GM12875 (cell line): Measurements from ENCODE around the gene TIMM9.

Experiments
- H3K4me3 ChIP-seq: one replicate; pipeline ENCODE4 v1.5.1; 2011; ENCODE audit warnings: low read depth, low read length, control low read depth
- CTCF ChIP-seq: IDR thresholded peaks from 2 replicates; pipeline ENCODE4 v1.5.1; 2011; ENCODE audit warnings: low read depth, mild to moderate bottlenecking, control low read depth, inconsistent platforms, low read length, moderate library complexity, borderline replicate concordance; ENCODE audit not compliant: insufficient read depth

The TIMM9 gene

DNA sequence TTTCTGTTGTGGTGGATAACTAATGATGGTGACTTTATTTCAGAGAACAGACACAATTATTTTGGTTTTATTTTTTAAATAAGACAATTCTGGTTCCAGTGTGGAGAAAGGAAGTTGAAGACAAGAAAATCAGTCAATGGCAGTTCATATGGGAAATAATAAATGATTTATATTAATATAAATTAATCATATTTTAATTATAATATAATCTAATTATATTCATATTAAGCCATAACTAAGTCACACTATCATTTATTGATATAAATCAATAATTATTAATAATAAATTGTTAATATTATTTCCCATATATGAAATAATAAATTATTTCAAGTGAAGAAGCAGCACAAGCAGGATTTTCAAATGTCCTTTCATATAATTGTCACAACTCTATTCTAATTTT, 28.8 kb downstream of the TIMM9 start:
- TF ChIP-seq CTCF = no peak
- H3K4me3 ChIP-seq = no peak overlapping the region

DNA sequence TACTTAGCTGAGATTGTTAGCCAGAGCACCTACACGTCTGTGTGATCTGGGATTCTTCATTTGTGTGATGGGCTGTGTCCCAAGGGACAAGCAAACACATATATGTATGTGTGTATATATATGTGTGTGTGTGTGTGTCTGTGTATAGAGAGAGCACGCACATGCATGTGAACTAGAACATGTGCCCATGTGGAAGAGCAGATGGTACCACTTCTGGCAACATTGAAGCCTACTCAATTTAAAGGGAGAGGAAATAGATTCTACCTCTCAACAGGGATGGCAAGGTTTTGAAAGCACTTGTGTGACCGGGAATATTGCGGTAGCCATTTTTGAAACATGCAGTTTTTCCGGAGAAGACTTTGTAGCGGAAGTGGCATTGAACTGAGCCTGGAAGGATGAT, 30.2 kb downstream of the TIMM9 start:
- no peak for TF ChIP-seq CTCF
- H3K4me3 ChIP-seq = no peak overlapping the region

DNA sequence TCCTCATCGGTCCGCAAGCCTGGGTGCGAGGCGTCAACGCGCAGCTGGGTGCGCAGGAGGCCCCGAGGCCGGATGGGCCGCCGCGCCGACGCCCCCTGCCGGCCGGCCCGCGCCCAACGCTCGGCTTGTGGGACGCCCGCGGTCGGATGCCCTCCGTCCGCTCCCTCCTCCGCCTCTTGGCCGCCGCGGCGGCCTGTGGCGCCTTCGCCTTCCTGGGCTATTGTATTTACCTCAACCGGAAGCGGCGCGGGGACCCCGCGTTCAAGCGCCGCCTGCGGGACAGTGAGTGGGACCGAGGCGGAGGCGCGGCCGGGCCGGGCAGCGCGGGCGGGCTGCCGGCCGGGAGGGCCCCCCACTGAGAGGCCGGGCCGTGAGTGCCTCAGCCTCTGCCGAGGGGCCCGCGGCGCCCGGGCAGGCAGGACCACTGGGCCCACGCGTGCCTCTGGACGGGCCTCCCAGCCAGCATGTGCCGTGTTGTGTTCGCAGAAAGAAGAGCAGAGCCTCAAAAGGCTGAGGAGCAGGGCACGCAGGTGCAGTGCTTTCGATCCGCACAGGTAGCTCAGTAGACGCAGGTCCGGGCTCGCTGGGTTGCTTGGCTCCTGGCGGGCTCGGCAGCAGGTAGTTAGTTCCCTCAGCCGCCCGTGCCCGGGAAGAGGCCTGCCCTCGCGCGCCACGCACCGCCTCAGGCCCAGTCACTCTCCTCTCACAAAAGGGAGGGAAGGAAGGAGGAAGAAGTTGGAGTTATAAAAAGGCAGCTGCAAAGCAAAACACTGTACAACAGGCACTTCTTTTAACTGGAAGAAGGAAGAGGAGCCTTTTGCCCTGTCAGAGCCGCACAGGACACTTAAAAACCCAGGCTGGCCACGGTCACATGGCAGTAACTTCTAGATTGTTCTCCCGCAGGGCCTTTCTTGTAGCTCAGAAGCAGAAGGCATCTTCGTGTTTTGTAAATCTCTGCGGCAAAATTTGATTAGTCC, 31.2 kb downstream of the TIMM9 start, which contains the start of gene TOMM20L:
Gene TOMM20L, plus strand, starts transcription at position 119 of the 977 bp plus-strand sequence. Its CDS starts 28 bp downstream, at position 147.
- TF ChIP-seq CTCF = peak; percentile 89
- H3K4me3 ChIP-seq = peak within 1 kb of the TSS; percentile 57

DNA sequence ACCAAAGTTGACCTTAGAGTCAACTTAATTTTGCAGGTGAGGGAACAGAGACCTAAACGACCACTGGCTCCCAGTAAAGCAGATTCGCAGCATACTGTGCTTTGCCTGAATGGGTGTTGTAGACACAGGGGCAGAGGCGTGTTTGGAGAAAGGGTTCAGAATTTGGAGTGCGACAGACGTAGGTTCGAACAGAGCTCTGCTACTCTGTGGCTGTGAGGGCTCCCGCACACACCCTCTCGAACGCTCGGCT, 31.8 kb downstream of the TIMM9 start:
- peak overlapping the region; percentile 40 for H3K4me3 ChIP-seq
- no peak for TF ChIP-seq CTCF

DNA sequence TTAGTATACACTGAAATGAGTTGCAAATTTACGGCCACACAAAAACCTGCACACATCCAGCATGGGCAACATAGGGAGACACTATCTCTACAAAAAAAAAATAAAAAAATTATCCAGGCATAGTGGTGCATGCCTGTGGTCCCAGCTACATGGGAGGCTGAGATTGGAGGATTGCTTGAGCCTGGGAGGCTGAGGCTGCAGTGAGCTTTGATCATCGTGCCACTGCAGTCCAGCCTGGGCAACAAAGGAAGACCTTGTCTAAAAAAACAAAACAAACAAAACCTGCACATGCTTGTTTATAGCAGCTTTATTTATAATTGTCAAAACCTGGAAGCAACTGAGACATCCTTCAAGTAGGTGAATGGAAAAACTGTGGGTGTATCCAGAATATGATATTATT, 36.5 kb downstream of the TIMM9 start:
- H3K4me3 ChIP-seq = no peak overlapping the region
- no peak for TF ChIP-seq CTCF

GRCh38 chr14:58376791-58377190, 50.5 kb downstream of the TIMM9 start:
- TF ChIP-seq CTCF = no peak
- H3K4me3 ChIP-seq = no peak overlapping the region

DNA sequence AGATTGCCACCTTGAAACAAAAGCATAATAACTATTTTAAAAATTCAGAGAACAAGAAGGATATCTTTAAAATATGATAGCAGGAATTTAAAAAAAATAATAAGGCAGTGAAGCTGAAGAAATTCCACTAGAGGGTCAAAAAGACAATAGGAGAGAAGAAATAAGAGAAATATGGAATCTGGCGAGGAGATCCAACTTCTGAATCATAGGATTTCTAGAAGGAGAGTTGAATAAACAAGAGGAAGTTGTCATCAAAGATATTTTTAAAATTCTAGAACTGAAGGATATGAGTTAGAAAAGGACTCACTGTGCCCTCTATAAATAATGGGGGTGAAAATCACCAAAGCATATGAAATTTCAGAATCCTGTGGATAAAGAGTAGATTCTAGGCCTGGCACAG, 58.4 kb downstream of the TIMM9 start:
- no peak for TF ChIP-seq CTCF

More for the DNA sequence above, 58.4 kb downstream of the TIMM9 start:
- no peak overlapping the region for H3K4me3 ChIP-seq
